ENCODE measurements around the gene NAT8.
"Not testable (repeated sequence)": the region's sequence is repeated elsewhere in the genome, so short reads cannot be mapped to it uniquely, and the experiment has no call there.

The NAT8 gene

GRCh38 chr2:73640946-73641766, 1.1 kb downstream of the NAT8 start:
- in situ Hi-C loops (cut with MboI; ENCODE audit: low pct_unique_long_range_greater_than_20kb, low sequenced_read_pairs): no loop called here
- DNase-seq: no peak

DNA sequence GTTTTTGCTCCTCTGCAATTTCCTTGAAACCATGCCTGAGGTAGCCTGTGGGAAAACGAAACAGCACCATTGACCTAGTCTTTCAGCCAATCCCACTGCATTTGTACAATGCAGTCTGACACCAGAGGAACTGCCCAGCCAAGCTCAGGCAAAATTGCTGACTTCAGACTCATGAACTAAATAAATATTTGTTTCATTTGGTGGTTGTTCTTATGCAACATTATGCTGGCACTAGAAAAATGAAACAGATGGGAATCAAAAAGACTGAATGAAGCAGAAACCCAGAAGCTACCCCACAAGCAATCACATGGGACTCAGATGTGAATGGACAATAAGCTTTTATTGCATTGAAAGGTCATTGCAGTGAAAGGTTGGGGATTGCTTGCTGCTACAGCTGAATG, 1.7 kb downstream of the NAT8 start:
- in situ Hi-C loops (cut with MboI; ENCODE audit: low pct_unique_long_range_greater_than_20kb, low sequenced_read_pairs): no loop called here
- DNase-seq: no peak

DNA sequence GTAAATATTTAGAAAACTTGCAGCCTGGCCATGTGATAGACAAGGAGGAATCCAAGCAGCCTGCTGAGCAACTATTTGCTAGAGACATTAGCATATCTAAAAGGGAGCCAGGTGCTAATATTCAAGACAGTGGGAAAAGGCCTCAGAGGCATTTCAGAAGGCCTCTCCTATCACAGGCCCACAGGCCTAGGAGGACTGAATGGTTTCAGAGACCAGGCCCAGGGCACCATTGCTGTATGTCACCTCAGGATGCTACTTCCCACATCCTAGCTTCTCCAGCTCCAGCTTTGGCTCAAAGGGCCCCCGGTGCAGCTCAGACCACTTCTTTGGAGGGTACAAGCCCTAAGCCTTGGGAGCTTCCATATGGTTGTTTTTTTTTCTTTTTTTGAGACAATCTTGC, 3.8 kb downstream of the NAT8 start:
- no peak for DNase-seq
- in situ Hi-C loops (cut with MboI; ENCODE audit: low pct_unique_long_range_greater_than_20kb, low sequenced_read_pairs): no loop called here

DNA sequence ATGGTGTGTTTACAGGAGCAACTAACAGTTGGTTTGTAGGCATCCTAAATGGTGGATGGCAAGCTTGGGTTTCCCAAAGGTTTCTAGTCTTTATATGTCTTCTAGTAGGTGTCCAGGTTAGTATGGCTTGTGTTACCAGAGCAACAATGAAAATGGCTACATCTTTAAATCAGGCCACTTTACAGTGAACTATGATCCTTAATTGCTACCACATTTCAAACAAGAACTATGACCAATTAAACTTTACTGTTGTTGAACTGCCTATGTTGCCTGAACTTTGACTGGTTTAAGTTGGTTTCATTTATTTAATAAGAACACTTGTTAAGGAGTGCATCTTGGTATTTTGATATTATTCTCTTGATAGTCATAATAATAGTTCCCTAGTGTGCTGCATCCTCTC, 5.2 kb downstream of the NAT8 start:
- in situ Hi-C loops (cut with MboI; ENCODE audit: low pct_unique_long_range_greater_than_20kb, low sequenced_read_pairs); DNase-seq: not testable (repeated sequence)

DNA sequence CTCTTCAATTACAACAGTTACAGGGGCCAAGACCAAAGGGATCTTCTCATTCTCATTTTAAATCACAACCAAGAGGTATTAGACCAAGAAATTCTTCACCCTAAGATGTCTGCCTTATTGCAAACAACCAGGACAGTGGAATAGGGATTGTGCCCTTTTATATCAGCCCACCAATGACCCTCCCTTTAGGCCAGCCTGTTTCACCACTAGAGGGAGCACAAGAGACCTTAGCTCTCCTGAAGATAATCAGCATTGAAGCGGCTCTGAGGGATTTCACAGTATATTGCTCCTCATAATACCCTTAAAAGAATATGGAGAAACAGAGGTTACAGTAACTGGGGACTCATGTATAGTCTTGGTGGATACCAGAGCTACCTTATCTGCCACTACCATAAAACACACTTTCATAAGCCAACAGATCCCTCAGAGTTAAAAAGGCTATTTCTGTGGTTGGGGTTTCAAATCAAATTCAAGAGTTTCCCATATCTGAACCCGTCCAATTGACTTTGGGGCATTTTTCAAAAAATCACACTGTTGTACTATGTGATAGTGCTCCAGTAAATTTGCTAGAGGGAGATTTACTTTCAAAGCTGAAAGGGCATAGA, 11.5 kb downstream of the NAT8 start:
- in situ Hi-C loops (cut with MboI; ENCODE audit: low pct_unique_long_range_greater_than_20kb, low sequenced_read_pairs): not testable (repeated sequence)
- peak; percentile 66 for DNase-seq

DNA sequence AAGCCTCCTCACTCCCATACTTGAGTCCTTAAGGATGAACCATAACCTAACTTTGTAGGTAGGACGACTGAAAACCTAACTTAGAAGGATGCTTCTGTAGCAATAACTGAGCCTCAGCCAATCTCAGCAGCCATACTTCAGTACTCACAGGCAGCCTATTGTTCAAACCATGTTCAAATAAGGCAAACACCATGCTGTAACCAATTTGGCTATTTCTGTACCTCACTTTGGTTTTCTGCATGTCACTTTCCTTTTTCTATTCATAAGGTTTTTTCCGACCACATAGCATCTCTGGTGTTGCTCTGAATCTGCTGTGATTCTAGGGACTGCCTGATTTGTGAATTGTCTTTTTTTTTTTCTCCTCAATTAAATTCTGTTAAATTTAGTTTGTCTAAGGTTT, 13.7 kb downstream of the NAT8 start:
- in situ Hi-C loops (cut with MboI; ENCODE audit: low pct_unique_long_range_greater_than_20kb, low sequenced_read_pairs); DNase-seq: not testable (repeated sequence)

GRCh38 chr2:73626237-73626636, 16.0 kb downstream of the NAT8 start:
- in situ Hi-C loops (cut with MboI; ENCODE audit: low pct_unique_long_range_greater_than_20kb, low sequenced_read_pairs): not testable (repeated sequence)
- peak; percentile 57 for DNase-seq

DNA sequence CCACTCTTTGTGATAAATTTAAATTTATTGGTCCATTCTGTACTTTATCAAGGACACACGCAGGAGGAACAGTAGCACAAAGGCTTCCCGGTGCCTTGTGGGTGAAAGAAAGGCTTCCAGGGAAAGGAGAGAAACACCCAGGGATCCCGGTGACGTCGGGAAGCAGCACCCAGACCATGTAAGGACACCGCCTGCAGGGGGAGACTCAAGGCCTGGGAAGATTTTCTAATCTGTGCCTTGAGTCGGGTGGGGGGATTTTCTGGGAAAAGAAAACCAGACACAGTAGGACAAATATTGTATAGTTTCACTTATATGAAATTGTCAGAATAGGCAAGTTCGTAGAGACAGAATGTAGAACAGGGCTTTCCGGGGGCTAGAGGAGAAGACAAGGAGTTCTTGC, 17.6 kb downstream of the NAT8 start:
- in situ Hi-C loops (cut with MboI; ENCODE audit: low pct_unique_long_range_greater_than_20kb, low sequenced_read_pairs); DNase-seq: not testable (repeated sequence)

DNA sequence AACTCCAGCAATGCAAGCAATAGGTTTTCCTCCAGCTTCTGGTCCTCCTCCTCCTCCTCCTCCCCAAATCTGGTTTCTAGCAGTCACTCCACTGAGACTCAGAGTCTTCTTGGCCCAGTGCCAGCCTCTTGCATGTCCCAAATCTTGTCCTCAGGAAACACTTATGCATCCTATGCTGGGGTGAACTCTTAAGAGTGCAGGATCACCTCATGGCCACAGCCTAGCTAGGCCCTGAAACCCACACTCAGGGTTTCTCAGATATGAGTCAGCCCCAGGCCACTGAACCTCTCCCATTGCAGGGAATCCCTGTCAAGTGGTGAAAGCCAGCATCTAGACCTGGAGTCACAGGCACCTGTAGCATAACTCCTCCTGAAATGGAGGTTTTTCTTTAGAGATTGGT, 18.2 kb downstream of the NAT8 start:
- DNase-seq; in situ Hi-C loops (cut with MboI; ENCODE audit: low pct_unique_long_range_greater_than_20kb, low sequenced_read_pairs): not testable (repeated sequence)

DNA sequence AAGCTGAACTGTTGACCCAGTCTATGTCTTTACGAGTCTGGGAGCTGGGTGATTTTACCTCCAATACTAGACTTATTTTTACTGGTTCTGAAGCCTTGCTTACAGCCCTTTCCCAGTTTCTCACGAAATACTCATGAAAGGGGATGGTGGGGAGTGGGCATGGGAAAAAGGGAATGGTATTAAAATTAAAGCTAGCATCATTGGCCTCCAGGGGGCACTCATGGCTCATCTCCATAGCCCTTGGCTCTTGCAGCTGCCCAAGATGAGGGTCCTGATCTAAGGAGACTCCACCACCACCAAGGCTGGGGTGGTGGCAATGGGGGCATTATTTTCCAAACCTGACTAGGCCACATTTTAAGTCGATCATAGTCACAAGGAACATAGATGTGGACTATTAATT, 22.3 kb downstream of the NAT8 start:
- DNase-seq: peak; percentile 41
- in situ Hi-C loops (cut with MboI; ENCODE audit: low pct_unique_long_range_greater_than_20kb, low sequenced_read_pairs): not testable (repeated sequence)

DNA sequence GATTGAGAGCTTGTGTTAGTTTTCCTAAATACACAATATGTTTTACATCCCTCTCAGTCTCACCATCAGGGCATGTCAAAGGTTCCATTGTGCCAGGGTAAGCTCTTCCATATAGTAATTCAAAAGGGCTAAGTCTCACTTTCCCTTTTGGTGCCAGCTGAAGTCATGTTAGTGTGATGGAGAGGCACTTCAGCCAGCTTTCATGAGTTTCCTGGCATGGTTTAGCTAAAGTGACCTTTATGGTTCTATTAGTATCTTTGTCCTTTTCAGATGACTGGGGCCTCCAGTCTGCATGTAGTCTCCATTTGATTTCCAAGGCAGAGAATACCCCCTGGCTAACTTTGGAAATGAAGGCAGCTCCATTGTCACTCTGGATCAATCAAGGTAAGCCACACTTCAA, 27.2 kb downstream of the NAT8 start:
- no peak for DNase-seq
- in situ Hi-C loops (cut with MboI; ENCODE audit: low pct_unique_long_range_greater_than_20kb, low sequenced_read_pairs): no loop called here

- in situ Hi-C loops (cut with MboI; ENCODE audit: low pct_unique_long_range_greater_than_20kb, low sequenced_read_pairs): no loop called here
- DNase-seq: no peak
Measured at GRCh38 chr2:73614105-73614504, 28.1 kb downstream of the NAT8 start.

- in situ Hi-C loops (cut with MboI; ENCODE audit: low pct_unique_long_range_greater_than_20kb, low sequenced_read_pairs): no loop called here
- no peak for DNase-seq
Measured at GRCh38 chr2:73611867-73612266, 30.4 kb downstream of the NAT8 start.

GRCh38 chr2:73611193-73611592, 31.0 kb downstream of the NAT8 start:
- in situ Hi-C loops (cut with MboI; ENCODE audit: low pct_unique_long_range_greater_than_20kb, low sequenced_read_pairs): no loop called here

GRCh38 chr2:73610111-73610510, 32.1 kb downstream of the NAT8 start:
- no peak for DNase-seq
- in situ Hi-C loops (cut with MboI; ENCODE audit: low pct_unique_long_range_greater_than_20kb, low sequenced_read_pairs): no loop called here

More at GRCh38 chr2:73611193-73611592, 31.0 kb downstream of the NAT8 start:
- no peak for DNase-seq

DNA sequence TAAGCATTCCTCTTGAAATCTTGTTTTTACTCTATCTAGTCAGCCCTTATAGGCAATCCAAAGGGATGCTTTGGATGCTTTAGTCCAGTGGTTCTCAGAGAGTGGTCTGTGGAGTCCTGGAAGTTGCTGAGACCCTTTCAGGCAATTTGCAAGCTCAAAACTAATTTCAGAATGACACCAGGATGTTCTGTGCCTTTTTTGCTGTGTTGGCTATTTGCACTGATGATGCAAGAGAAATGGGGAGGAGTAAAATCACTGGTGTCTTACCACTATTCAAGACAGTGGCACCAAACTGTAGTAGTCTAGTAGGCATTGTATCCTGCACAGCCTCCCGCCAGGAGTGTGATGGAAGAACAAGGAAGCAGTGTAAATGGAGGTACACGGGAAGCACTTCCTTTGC, 37.6 kb downstream of the NAT8 start:
- DNase-seq; in situ Hi-C loops (cut with MboI; ENCODE audit: low pct_unique_long_range_greater_than_20kb, low sequenced_read_pairs): not testable (repeated sequence)

DNA sequence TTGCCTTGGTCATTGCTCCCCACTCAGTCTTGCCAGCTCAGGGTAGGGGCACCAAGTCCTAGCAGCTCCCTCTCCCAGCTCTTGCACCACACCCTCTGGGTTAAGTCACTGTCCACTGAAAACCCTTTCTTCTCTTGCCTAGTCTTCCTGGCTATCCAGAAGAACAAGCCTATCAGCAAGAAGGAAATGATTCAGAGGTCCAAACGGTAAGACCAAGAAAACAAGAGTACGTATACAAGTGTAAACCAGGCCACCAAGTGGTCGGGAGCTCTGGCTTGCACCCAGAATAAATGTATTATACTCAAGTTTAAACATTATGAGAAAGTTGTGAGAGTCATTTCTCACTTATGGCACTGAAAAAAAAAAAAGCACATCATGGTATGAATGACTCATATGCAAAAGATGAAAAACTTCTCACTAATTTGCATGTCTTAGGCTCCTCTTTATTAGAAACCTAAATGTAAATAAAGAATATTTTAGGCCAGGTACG, 39.1 kb downstream of the NAT8 start:
- DNase-seq; in situ Hi-C loops (cut with MboI; ENCODE audit: low pct_unique_long_range_greater_than_20kb, low sequenced_read_pairs): not testable (repeated sequence)

DNA sequence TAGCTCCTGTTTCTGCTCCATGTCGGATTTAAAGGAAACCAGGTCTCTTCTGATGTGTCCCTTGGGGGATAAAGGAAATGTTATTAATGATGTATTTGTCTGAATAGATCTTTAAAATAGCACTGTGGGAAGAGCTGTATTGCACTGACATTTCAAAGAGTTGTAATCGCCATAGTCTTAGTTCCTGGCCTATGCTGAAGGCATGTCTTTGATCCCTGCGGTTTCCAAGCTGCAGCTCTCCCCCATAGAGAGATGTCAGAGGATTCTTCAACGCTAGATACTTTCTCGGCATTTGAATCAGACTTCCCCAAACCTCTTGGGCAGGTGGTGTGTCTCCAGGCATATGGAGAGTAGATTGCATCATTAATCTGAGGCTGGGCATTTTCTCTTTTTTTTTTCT, 40.4 kb downstream of the NAT8 start:
- DNase-seq: no peak
- in situ Hi-C loops (cut with MboI; ENCODE audit: low pct_unique_long_range_greater_than_20kb, low sequenced_read_pairs): no loop called here

- DNase-seq: no peak
- in situ Hi-C loops (cut with MboI; ENCODE audit: low pct_unique_long_range_greater_than_20kb, low sequenced_read_pairs): no loop called here
Measured at GRCh38 chr2:73594251-73594650, 48.0 kb downstream of the NAT8 start.

GRCh38 chr2:73593680-73594079, 48.5 kb downstream of the NAT8 start:
- no peak for DNase-seq
- in situ Hi-C loops (cut with MboI; ENCODE audit: low pct_unique_long_range_greater_than_20kb, low sequenced_read_pairs): no loop called here
